ENCODE results near the gene CSK. TPM values are rescaled to one million over a fixed set of nuclear protein-coding genes. Genes with fewer than 3 reads are reported as not detected.

The CSK gene
- total RNA-seq, 1 donor from 2014 or later, result 70.9 TPM

- H3K27me3 Mint-ChIP-seq, result no peaks in the 10 kb centered on the region
- H3K4me3 Mint-ChIP-seq (ENCODE audit: low read depth), result no peak overlapping the region
- no peaks in the 10 kb centered on the region for H3K9me3 Mint-ChIP-seq (ENCODE audit: low read depth)
- no peak overlapping the region for H3K27ac Mint-ChIP-seq
- peaks cover 10% of the 10 kb centered on the region for H3K4me1 Mint-ChIP-seq (ENCODE audit: low read depth)
- no peak for DNase-seq (ENCODE audit: low spot score, unreplicated experiment)
- TF ChIP-seq CTCF (IDR thresholded peaks at IDR 0.05; ENCODE audit: unreplicated experiment), result no peak
- H3K36me3 Mint-ChIP-seq (ENCODE audit: insufficient read depth), result peaks cover 7% of the 10 kb centered on the region
Measured at GRCh38 chr15:74845208-74845568, 63.3 kb downstream of the CSK start.

- Mint-ChIP-seq H3K4me1 (ENCODE audit: low read depth) (peaks cover 10% of the 10 kb centered on the region), H3K27ac (no peak overlapping the region), H3K27me3 (no peaks in the 10 kb centered on the region), H3K36me3 (ENCODE audit: insufficient read depth) (peaks cover 7% of the 10 kb centered on the region), H3K9me3 (ENCODE audit: low read depth) (no peaks in the 10 kb centered on the region), H3K4me3 (ENCODE audit: low read depth) (no peak overlapping the region)
- no peak for TF ChIP-seq CTCF (IDR thresholded peaks at IDR 0.05; ENCODE audit: unreplicated experiment)
- no peak for DNase-seq (ENCODE audit: low spot score, unreplicated experiment)
Measured at GRCh38 chr15:74845581-74845980, 63.7 kb downstream of the CSK start.

- Mint-ChIP-seq H3K9me3 (ENCODE audit: low read depth) (no peaks in the 10 kb centered on the region), H3K36me3 (ENCODE audit: insufficient read depth) (peaks cover 8% of the 10 kb centered on the region), H3K27ac (no peak overlapping the region), H3K4me3 (ENCODE audit: low read depth) (no peak overlapping the region), H3K27me3 (no peaks in the 10 kb centered on the region), H3K4me1 (ENCODE audit: low read depth) (peaks cover 4% of the 10 kb centered on the region)
- TF ChIP-seq CTCF (IDR thresholded peaks at IDR 0.05; ENCODE audit: unreplicated experiment), result no peak
- DNase-seq (ENCODE audit: low spot score, unreplicated experiment), result no peak
Measured at GRCh38 chr15:74847432-74847831, 65.6 kb downstream of the CSK start.

GRCh38 chr15:74850393-74850792 lies 68.5 kb downstream of the CSK start:
- Mint-ChIP-seq H3K27me3 (no peaks in the 10 kb centered on the region), H3K4me3 (ENCODE audit: low read depth) (no peak overlapping the region), H3K27ac (no peak overlapping the region), H3K4me1 (ENCODE audit: low read depth) (no peaks in the 10 kb centered on the region), H3K9me3 (ENCODE audit: low read depth) (no peaks in the 10 kb centered on the region), H3K36me3 (ENCODE audit: insufficient read depth) (peaks cover 8% of the 10 kb centered on the region)
- no peak for TF ChIP-seq CTCF (IDR thresholded peaks at IDR 0.05; ENCODE audit: unreplicated experiment)
- DNase-seq (ENCODE audit: low spot score, unreplicated experiment), result no peak

- H3K27me3 Mint-ChIP-seq, result no peaks in the 10 kb centered on the region
- no peak for TF ChIP-seq CTCF (IDR thresholded peaks at IDR 0.05; ENCODE audit: unreplicated experiment)
- H3K36me3 Mint-ChIP-seq (ENCODE audit: insufficient read depth), result peaks cover 6% of the 10 kb centered on the region
- H3K9me3 Mint-ChIP-seq (ENCODE audit: low read depth), result no peaks in the 10 kb centered on the region
- DNase-seq (ENCODE audit: low spot score, unreplicated experiment), result no peak
- no peaks in the 10 kb centered on the region for H3K4me1 Mint-ChIP-seq (ENCODE audit: low read depth)
- no peak overlapping the region for H3K27ac Mint-ChIP-seq
- no peak overlapping the region for H3K4me3 Mint-ChIP-seq (ENCODE audit: low read depth)
Measured at GRCh38 chr15:74851960-74852359, 70.1 kb downstream of the CSK start.

Small RNA genes within 50 kb of the gene (microRNA-seq; reads per million reads assigned to microRNA genes)
- gene MIR4513 (ENCODE audit: borderline number of aligned reads, unreplicated experiment) (not detected), gene MIR6882 (ENCODE audit: borderline number of aligned reads, unreplicated experiment) (not detected)

Other genes starting within 250 kb of the CSK start
- 77.2 and 81.9 TPM in 2 replicates for gene ARID3B, start 240.9 kb upstream of the CSK start, total RNA-seq
- 74.5 and 76.0 TPM in 2 replicates for gene CLK3, start 166.2 kb upstream of the CSK start, total RNA-seq
- gene EDC3, start 86.1 kb upstream of the CSK start, total RNA-seq, result 61.6 and 62.6 TPM in 2 replicates
- 1.5 and 2.8 TPM in 2 replicates for gene CYP1A1, start 56.6 kb upstream of the CSK start, total RNA-seq
- not detected in 2 replicates for gene CYP1A2, start 33.2 kb upstream of the CSK start, total RNA-seq
- gene LMAN1L, start 30.8 kb downstream of the CSK start, total RNA-seq, result not detected in 2 replicates
- gene CPLX3, start 44.5 kb downstream of the CSK start, total RNA-seq, result not detected in 2 replicates
- 37.3 and 39.8 TPM in 2 replicates for gene ULK3, start 61.1 kb downstream of the CSK start, total RNA-seq
- gene SCAMP2, start 91.3 kb downstream of the CSK start, total RNA-seq, result 60.0 and 63.0 TPM in 2 replicates
- 36.4 and 39.6 TPM in 2 replicates for gene MPI, start 108.0 kb downstream of the CSK start, total RNA-seq
- gene FAM219B, start 124.8 kb downstream of the CSK start, total RNA-seq, result 118 and 122 TPM in 2 replicates
- gene COX5A, start 156.0 kb downstream of the CSK start, total RNA-seq, result 189 and 191 TPM in 2 replicates
- 0.74 and 1.1 TPM in 2 replicates for gene RPP25, start 174.7 kb downstream of the CSK start, total RNA-seq
- 55.9 and 58.0 TPM in 2 replicates for gene SCAMP5, start 213.5 kb downstream of the CSK start, total RNA-seq
- gene PPCDC, start 241.5 kb downstream of the CSK start, total RNA-seq, result 16.5 and 18.0 TPM in 2 replicates